Neutrophil (primary cell): Measurements from ENCODE around the gene LCE1E.

Source experiments
- H3K27ac ChIP-seq: fragments of 200-600 bp; sonication (generic); 2 replicates; pipeline ENCODE4 v1.5.1; 2016; ENCODE audit warnings: mild to moderate bottlenecking, moderate library complexity
- H3K27me3 ChIP-seq: fragments of 200-600 bp; sonication (generic); 2 replicates; pipeline ENCODE4 v1.6.0; 2016; ENCODE audit warnings: mild to moderate bottlenecking
- H3K36me3 ChIP-seq: fragments of 200-600 bp; sonication (generic); 2 replicates; pipeline ENCODE4 v1.5.1; 2017
- H3K4me1 ChIP-seq, 2 experiments: fragments of 200-600 bp in 1 of 2; sonication (generic) in 1 of 2; 1 replicate in 1 of 2; 2 replicates in 1 of 2; pipeline versions ENCODE4 v1.5.1 to v1.6.1; 2013 to 2016; ENCODE audit warnings: low read depth in 1 of 2, low read length in 1 of 2, mild to moderate bottlenecking in 1 of 2, moderate library complexity in 1 of 2; ENCODE audit not compliant: control insufficient read depth in 1 of 2, insufficient read depth in 1 of 2
- H3K4me3 ChIP-seq, 2 experiments: fragments of 200-600 bp in 1 of 2; sonication (generic) in 1 of 2; 1 replicate in 1 of 2; 2 replicates in 1 of 2; pipeline ENCODE4 v1.5.1; 2013 to 2016; ENCODE audit warnings: low read depth in 1 of 2, low read length in 1 of 2, mild to moderate bottlenecking in 1 of 2, moderate library complexity in 1 of 2
- H3K9me3 ChIP-seq: fragments of 200-600 bp; sonication (generic); 2 replicates; pipeline ENCODE4 v1.5.1; 2016
- CTCF ChIP-seq: fragments of 200-600 bp; sonication (generic); IDR thresholded peaks from 2 replicates; pipeline ENCODE4 v1.5.1; 2016; ENCODE audit warnings: antibody characterized with exemption

The LCE1E gene

DNA sequence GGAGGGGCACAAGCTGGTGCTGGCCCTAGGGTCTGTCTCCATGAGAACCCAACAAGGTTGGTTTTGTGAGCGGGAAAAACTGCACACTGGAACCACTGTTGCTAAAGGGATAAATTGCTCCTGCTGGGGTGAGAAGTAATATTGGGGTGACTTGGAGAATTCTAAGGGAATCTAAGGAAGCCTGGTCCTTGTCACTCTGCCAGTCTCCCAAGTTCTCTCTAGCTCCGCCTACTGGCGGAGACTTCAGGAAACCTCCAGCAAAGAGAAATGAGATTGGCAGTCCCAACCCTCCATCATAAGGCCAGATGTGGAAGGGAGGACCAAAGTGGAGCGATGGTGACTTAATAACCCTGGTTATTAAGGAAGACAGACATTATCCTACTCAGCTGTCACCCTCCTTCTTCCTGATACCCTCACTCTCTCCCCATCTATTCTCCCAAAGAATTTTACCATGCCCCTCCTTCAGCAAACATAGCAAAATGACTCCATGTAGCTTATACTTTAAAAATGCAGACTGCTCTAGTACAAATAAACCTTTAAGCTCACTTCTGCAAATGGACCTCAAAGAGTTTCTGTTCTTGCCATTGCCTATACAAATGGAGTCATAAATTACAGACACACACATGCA, 8.4 kb upstream of the LCE1E start:
- Histone ChIP-seq H3K27ac (no peak overlapping the region), H3K36me3 (no peaks in the 10 kb centered on the region), H3K4me3 (no peak overlapping the region), H3K4me1 (no peaks in the 10 kb centered on the region), H3K9me3 (no peaks in the 10 kb centered on the region), H3K27me3 (peaks cover 8% of the 10 kb centered on the region)
- TF ChIP-seq CTCF: no peak

DNA sequence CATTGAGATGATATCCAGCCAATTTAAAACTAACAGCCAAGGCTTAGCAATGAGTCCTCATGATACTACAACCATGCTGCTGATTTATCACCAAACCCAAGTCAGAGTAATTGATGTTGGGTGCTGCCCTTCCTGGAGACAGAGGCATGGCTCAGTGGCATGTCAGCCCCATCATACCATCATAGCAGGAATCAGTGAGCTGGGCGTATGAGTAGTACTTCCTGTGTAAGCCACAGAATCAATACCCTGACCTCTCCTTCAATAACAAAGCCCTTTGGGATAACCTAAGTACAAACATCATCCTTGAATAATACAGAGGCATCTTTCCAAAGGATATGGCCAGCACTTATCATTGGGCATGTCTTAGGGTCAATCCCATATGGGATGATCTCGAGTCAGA, 3.0 kb upstream of the LCE1E start:
- no peaks in the 10 kb centered on the region for H3K9me3 ChIP-seq
- H3K4me3 ChIP-seq: no peak overlapping the region
- H3K36me3 ChIP-seq: no peaks in the 10 kb centered on the region
- peaks cover 47% of the 10 kb centered on the region for H3K27me3 ChIP-seq
- TF ChIP-seq CTCF: no peak
- H3K27ac ChIP-seq: no peak overlapping the region
- no peaks in the 10 kb centered on the region for H3K4me1 ChIP-seq

GRCh38 chr1:152795686-152796085, 9.6 kb downstream of the LCE1E start:
- no peak for TF ChIP-seq CTCF
- no peaks in the 10 kb centered on the region for H3K9me3 ChIP-seq
- H3K27me3 ChIP-seq: peaks cover 13% of the 10 kb centered on the region
- H3K4me1 ChIP-seq: no peaks in the 10 kb centered on the region
- H3K4me3 ChIP-seq: no peak overlapping the region
- no peaks in the 10 kb centered on the region for H3K36me3 ChIP-seq
- no peak overlapping the region for H3K27ac ChIP-seq

- Histone ChIP-seq H3K9me3 (no peaks in the 10 kb centered on the region), H3K4me1 (no peaks in the 10 kb centered on the region), H3K27ac (no peak within 1 kb of the TSS), H3K27me3 (peaks cover 14% of the 10 kb centered on the region), H3K4me3 (no peak within 1 kb of the TSS), H3K36me3 (no peaks in the 10 kb centered on the region)
- no peak for TF ChIP-seq CTCF
Observed at GRCh38 chr1:152796421-152796820, 10.4 kb downstream of the LCE1E start, which contains the start of gene LCE1D. Gene LCE1D, plus strand, starts transcription at chr1:152796721. Its CDS starts 1,074 bp downstream, at chr1:152797795.

- H3K9me3 ChIP-seq: no peaks in the 10 kb centered on the region
- H3K27ac ChIP-seq: no peak overlapping the region
- no peak for TF ChIP-seq CTCF
- no peak overlapping the region for H3K4me3 ChIP-seq
- no peaks in the 10 kb centered on the region for H3K36me3 ChIP-seq
- H3K4me1 ChIP-seq: no peaks in the 10 kb centered on the region
- H3K27me3 ChIP-seq: peaks cover 12% of the 10 kb centered on the region
Observed at GRCh38 chr1:152801333-152801732, 15.3 kb downstream of the LCE1E start.

- Histone ChIP-seq H3K27me3 (peaks cover 15% of the 10 kb centered on the region), H3K4me1 (no peaks in the 10 kb centered on the region), H3K4me3 (no peak within 1 kb of the TSS), H3K36me3 (no peaks in the 10 kb centered on the region), H3K9me3 (no peaks in the 10 kb centered on the region), H3K27ac (no peak within 1 kb of the TSS)
- no peak for TF ChIP-seq CTCF
Observed at GRCh38 chr1:152806576-152806975, 20.5 kb downstream of the LCE1E start, which contains the start of gene LCE1C. Gene LCE1C, minus strand, starts transcription at chr1:152806651. Its CDS starts 1,173 bp downstream, at chr1:152805478.
